DLD1 (cell line): ENCODE results near the gene ETV3L.

Experiments used
- in situ Hi-C: cut with HindIII; loops from 2 replicates; pipeline ENCODE4 v1.10.0; 2017; ENCODE audit warnings: low sequenced_read_pairs

Gene ETV3L

DNA sequence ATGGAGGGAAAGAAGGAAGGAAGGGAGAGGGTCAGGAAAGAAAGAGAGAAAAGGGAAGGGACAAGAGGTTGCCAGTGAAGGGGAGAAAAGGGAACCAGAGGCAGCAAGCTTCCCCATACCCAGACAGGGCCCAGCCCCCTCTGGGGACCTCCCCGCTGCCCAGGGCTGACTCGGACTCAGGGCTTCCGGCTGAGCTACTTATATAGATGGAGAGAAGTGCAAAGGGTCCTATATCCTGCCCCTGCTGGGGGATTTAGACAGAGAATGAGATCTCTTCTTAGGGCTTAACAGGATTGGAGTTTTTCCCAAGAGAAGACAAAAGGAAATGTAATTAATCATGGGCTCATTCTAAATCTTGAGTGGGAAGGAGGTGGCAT lies at the start of gene ETV3L:
Gene ETV3L, minus strand, starts transcription at position 176 of the 377 bp plus-strand sequence. CDS start 285 bp downstream, outside the sequence.
- in situ Hi-C loops: no loop called here

DNA sequence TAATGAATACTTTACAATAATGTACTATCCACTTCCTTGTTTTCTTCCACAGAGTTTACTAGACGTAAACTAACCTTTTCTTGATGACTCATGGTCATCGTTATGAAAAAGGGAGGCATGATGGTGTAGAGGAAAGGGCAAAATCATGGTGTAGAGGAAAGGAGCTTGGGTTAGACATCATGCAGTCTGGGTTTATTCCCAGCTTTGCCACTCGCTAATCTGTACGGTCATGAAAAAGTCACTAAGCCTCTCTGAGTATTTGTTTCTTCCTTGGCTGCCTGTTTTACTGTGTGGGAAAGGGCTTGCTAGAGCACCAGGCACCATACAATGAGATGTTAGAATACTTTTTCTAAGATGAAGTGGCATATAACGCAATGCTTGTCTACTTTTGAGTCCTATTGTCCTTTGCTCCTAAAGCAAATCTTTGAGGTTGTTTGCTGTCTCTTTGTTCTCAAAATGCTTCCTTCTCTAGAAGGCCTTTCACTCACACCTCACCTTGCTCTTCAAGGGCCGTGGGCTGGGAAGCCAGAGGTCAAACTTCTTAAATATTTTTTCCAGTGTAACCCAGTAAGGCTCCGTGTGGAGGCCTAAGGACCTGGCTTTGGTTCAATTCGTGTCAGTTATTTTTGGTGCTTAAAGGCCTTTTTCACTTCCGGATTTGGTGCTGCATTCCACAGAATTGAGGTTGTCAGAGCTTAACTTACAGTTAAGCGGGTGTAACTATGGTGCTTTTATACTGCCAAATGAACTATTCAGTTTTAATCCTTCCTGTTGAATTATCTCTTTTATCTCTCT lies 48.5 kb upstream of the ETV3L start:
- in situ Hi-C loops: no loop called here

DNA sequence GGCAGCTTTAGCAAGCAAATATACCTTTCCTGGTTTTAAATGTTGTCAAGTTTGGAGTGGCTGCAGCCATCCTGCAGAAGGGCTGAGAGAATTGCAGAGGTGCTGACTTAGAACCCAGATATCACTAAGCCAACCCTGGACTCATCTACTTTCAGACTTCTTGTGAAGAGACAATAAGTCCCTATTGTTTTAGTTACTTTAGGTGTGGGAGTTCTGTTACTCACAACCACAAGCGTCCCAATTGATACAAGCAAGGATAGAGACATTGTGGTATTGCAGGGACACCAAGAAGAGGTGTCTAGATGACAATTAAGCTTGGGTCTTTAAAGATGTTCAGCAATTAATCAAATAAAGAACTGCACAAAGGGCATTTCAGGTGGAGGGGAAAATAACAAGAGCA lies 47.4 kb upstream of the ETV3L start:
- in situ Hi-C loops: no loop called here

DNA sequence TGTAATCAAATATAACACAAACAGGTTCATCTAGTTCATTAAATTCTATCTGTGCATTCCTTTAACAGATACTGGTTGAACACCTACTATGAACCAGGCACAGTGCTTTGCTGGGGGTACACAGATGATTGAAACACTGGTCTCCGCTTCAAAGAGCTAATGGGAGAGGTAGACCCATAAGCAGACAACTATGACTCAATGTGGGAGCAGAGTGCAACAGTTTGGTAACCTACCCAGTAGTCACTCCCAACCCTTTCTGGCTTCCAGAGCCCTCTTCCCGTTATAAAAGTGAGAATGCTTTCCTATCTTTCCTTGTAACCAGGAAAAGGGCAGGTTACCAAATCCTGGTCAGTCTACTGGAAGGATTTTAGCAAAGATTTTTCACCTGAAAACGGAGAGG lies 46.6 kb upstream of the ETV3L start:
- in situ Hi-C loops: no loop called here

DNA sequence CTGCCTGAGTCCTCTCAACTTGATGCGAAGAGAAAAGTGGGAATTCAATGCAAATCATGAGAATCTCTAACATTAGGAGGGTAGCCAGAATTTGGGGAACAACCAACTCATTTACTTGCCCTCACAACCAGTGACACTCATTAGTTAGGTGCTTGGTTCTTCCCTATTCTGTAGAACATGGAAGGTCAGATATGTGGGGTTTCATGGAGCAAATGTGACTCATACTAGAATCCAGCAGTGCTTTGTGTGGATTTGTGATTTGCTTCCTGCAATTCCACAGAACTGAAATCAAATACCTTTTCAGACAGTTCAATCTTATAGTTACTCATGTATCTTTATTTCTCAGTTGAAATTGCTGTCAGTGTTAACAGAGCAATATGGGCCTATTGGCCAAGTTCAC lies 45.5 kb upstream of the ETV3L start:
- in situ Hi-C loops: no loop called here

DNA sequence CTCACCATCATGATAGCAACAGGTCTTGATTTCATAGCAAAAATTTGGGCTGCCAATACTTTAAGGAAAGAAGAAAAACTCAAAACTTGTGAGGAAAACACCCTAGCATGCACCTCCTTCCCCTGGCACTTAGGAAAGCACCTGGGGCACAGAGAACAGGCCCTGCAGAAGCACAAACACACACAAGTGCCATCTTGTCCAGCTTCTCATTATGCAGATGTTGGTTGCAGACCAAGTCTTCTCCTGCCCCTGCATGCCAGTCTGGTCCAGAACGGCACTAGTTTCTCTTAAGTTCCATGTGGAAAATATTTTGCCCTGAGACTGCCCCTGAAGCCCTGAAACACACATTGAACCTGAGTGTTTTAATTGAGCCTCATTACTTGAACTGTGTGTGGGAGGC lies 44.9 kb upstream of the ETV3L start:
- in situ Hi-C loops: no loop called here

DNA sequence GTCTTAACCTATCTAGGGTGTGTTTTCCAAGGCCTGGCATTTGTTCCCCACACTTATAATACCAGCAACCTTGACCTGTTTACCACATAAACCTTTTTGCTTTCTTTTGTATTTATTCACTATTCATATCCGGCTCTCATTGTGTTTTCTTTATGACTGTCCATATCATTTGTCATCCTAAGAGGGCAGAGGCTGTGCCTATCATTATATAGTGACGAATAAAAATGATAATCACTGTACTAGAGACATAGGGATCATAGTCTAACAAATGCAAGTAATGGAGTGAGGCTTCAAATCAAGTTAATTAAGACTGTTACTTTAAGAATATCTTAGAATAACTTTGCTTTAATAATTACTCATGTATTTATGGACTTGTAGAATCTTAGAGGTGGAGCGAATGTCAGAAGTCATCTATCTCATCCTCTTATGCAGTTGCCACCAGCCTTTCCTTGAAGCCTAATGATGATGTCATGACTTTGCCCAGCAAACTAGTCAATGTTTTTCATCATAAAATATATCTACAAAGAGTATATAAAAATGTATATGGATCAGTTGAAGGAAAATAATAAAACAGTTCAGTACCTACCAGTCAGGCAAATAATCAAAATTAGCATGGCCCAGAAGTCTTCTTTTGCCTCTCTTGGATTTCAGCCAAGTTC lies 43.3 kb upstream of the ETV3L start:
- in situ Hi-C loops: no loop called here

DNA sequence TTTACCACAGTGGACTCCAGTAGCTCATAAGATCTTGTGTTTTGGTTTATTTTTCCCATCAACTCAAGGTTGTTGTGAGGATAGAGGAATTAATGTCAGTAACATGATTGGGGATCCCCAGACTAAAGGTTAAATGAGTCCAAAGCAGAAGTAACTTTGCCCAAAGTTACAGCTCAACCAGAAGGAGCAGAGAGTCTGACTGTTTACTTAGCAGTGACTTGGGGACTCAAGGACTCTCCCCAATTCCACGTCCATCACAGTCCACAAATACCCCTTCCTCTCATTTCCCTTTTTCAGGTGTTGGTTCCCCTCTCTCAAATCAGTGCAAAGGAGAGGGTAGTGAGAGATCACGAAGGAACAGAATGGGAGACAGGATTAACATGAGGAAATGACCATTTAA lies 42.6 kb upstream of the ETV3L start:
- in situ Hi-C loops: no loop called here

DNA sequence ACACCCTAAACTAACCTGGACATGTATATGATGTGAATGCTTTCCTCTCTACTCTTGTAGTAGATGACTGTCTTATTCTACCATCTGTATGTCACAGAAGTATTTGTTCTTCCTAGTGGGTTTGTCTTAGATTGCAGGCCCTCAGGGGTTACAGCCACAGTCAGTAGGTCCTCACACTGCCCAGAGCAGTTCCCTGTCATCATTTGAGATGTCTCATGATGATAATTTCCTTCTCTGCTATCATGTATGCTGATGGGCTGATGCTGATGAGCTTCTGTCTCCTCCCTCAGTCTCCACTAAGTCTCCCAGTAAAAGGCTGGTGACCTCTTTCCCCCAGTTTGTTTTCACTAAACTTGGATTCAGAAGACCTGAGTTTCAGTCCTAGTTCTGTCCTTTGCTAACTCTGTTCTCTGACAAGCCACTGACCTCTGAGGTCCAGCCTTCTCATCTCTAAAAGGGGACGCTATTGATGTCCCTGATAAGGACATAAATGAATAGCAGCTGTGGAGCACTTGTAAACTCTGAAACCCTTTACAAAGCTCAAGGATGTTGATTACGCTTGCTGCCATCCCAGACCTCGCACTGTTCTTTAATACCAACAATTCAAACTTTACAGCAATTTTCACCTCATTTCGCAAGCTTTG lies 41.7 kb upstream of the ETV3L start:
- in situ Hi-C loops: no loop called here

DNA sequence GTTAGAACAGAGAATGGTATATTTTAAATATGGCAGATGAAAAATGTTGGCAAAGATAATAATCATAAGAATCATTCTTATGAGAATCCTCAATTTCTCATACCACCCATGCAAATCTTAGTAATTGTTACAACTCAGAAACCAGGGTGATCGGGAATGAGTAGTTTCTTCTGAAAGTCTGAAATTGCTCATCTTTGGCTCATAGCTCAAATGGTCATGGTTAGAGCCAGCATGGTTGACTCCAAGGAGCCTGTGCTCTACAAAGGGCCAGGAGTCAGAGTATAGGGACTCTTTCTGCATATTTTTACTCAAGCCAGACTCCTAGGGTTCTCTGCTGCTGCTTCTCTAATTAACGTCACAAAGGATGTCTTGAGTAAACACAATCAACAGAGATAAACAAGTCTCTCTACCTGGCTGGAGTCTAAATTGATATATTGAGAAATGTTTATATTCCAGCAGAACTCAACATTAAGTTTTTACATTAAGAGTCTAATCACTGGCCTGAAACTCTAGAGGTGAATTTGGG lies 40.5 kb upstream of the ETV3L start:
- in situ Hi-C loops: no loop called here

DNA sequence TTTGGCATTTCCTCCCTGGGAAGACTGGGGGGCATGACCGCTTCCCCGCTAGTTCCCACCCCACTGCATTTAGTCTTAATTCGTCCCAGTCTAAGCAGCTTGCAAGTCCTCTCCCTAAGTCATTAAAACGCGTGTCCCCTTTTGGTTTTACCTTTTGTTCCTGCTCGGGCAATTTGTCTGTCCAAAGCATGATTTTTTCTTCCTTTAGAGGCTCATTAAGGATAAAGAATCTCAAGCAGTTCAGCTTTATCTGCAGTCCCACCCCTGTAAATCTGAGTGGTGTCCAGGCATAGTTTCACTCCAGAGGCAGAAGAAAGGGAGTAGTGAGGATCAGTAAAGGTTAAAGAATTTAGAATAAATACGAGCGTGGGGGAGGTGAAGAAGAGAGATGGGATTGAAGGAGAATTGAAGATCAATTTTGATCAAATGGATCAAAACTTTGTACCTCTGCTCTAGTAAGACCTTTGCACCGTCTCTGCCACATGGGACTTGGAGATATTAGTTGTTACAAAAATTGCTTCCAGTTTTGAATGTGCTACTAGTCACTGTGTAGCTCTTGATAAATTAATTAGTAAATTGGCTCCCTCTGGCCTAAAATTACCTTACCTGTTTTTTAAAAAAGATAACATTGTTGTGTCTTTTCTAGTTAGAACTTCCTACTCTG lies 39.6 kb upstream of the ETV3L start:
- in situ Hi-C loops: no loop called here

DNA sequence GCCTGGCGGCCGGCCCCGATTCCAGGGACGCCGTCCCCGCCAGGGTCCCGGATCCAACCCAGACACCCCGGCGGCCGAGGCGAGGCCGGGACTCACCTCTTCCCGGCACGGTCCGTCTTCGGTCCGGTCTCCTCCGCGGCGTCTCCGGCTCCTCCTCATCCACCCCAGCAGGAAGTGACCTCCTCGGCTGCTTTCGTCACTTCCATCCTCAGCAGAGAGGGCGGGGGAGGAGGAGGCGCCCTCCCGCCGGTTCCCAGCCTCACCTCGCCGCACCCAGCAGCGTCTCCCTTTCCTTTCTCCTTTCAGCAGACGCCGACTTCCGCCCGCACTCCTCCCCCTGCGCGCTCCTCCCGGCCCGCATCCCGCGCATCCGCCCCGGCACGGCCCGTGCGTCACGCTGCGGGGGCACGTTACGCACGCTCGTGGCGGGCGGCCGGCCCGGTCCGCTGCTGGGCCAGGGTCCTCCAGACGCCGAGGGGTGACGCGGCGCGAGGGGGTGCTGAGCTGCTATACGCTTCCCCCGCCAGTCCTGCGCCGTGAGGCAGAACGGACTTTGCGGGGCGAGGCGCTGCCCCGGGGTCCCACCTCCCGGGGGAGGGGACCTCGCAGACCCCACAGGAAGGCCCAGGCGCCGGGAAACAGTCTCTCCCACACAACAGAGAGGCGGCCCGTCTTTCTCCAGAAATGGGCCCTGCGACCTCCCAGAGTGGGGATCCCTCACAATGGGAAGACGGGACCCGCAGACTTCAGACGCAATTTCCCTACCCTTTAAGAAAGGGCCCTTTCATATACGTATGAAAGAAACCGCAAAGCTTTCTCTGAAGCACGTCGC lies 38.8 kb upstream of the ETV3L start, which contains the start of gene ETV3:
Gene ETV3, minus strand, starts transcription at position 176 of the 832 bp plus-strand sequence. CDS start 2,043 bp downstream, outside the sequence.
- in situ Hi-C loops: no loop called here

DNA sequence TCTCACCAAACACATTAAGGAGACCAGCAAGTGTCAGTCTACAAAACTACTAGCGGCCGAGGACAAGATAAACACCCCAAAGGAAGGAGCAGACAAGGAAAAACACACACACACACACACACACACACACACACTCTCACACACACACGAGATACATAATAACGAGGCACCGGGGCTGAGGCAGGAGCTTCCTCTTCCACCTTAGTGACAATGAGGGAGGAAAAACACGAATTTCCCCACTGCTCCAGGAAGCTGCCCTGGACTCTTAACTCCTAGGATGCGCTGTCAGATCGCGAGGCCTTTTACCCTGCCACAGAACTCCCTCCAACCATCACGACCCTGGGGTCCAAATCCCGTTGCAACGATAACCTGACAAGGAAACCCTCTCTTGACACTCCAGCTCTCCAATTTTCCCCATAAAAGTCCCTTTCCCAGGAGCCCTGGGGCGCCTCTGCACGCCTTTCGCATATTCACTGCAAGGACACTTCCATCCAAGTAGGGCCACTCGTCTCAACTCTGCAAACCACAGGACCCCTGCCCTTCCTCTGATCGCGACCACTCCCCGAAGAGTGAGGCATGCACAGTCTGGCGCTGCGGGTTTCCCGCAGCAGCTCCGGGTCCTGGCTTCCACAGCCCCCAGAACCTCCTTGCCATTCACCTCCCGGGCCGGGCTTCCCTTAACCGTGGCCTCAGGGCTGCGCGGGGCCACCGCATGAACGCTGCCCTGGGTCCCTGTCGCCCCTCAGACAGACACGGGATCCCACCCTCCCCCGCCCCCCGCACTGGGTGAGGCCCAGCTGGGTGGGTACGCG lies 38.0 kb upstream of the ETV3L start:
- in situ Hi-C loops: no loop called here

DNA sequence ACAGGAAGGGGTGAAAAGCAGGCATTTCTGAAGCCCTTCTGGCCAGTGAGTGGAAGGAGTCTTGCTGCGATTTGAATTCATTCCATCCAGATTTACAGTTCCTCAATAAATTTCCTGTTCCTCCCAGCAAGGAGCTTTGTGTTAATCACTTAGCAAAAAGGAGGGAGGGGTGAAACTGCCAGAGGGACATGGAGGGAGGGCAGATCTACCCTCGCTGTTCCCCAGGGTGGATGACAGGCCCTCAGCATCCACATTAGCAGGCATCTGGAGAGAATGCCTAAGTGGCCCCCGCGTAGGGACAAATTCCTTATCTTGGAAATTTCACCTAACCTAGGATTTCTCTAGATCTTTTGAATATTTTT lies 37.4 kb upstream of the ETV3L start:
- in situ Hi-C loops: no loop called here

DNA sequence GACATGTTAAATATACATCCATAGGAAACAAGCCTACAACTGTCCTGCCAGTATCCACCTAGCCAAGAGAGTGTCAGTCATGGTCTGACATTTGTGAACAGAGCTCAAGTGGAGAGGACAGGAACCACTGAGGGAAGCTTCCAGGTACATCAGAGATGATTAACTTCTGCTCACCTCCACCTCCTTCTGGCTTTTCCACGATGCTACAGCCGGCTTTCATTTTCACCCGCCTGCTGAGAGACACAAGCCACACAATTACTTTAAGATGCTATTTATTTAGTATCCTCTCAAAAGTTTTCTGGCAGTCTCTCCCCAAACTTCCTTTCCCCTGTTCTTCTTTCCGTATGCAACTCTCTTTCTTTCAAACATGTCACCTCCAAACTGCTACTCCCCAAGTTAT lies 36.5 kb upstream of the ETV3L start:
- in situ Hi-C loops: no loop called here

DNA sequence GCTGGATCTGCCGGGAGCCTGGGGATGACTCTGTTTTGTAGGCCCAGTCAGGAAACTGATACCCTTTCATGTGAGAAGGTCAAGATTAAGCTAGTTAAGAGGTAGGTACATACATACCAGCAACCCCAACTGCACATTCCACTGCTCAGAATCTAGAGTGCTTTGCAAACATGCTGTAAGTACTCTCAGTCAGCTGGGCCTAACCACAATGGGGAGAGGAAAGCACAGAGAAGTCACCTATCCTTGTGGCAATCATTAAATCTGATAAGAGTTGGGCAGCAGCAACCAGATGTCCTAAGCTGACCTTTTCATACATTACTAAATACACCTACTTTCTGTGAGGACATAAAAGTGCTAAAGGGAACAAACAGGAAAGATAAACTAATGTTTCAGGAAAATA lies 36.0 kb upstream of the ETV3L start:
- in situ Hi-C loops: no loop called here

DNA sequence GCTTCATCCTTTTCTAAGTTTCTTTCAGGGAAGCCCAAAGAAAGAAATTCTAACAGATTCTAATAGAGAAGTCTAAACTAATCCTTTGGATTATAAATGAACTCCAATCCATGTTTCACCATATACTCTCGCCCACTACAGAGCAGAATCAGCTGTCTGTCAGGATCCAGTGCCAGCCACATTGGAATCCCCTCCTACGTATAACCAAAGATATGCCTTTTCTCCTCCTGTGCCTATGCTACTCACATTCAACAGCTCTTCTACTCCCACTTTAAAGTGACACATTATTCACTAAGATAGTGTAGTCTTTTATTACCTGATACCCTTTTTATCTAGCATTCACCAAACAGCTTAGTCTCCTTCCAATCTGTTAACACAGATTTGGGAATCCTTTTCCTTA lies 35.5 kb upstream of the ETV3L start:
- in situ Hi-C loops: no loop called here

DNA sequence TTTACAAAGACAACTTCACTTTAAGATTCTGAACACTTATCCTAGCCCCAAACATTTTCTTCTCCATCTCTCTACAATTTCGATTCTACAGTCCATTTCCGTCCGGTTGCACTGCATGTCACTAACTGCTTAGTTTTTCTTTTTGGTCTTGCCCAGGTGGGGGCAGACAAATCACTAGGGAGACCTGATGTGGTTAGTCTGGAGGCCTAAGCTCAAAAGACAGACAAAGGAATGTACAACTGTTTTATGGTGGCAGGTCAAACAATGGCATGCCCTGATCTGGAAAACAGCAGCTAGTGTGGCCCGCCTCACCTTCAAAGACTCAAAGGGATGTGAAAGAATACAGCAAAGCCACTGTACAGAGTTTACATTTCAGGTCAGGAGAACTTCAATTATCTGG lies 34.8 kb upstream of the ETV3L start:
- in situ Hi-C loops: no loop called here

DNA sequence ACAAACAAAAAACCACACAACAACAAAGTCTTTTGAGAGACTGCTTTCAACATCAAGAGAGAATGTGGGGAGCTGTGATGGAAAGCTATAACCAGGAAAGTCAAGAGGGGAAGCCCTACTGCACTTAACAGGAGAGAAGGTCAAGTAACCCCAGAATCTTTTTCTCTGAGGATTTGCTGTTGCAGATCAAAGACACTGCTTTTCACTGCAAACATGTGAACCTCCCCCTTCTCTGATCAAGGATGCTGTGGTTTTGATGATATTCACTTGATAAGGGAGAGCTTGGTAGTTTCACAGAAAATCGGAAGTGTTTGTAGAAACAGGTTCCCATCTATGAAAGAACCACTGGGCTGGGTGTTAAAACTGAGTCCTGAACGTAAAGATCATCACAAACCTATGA lies 33.8 kb upstream of the ETV3L start:
- in situ Hi-C loops: no loop called here
